Right lobe of liver (tissue), 6 donors: ENCODE results near the gene CUBN. TPM values are rescaled to one million over a fixed set of nuclear protein-coding genes. Genes with fewer than 3 reads are reported as not detected.

Experiments used
- ATAC-seq, 4 donors: fragments of 200-7000 bp; cut with Tn5 transposase; one replicate each; pipeline ENCODE4 v1.9.1; 2020; ENCODE audit warnings: mild to moderate bottlenecking in 4 of 4, moderate library complexity in 4 of 4
- DNase-seq, 3 donors: peaks; one replicate each; pipeline ENCODE4 v3.0.0-alpha.2; 2020
- H3K27ac ChIP-seq, 3 donors: fragments of 200-600 bp; one replicate each; pipeline ENCODE4 v1.8.0; 2022
- H3K27me3 ChIP-seq, 2 donors: fragments of 200-600 bp; one replicate each; pipeline ENCODE4 v1.8.0; 2022
- H3K36me3 ChIP-seq, 4 donors: fragments of 200-600 bp; sonication (generic) in 1 of 4; one replicate each; pipeline versions ENCODE4 v1.5.1 to v1.8.0; 2017 to 2022; ENCODE audit warnings: control low read depth in 1 of 4
- H3K4me1 ChIP-seq, 4 donors: fragments of 200-600 bp; sonication (generic) in 1 of 4; one replicate each; pipeline versions ENCODE4 v1.5.1 to v1.8.0; 2017 to 2022; ENCODE audit warnings: control low read depth in 1 of 4
- H3K4me3 ChIP-seq, 3 donors: fragments of 200-600 bp; one replicate each; pipeline ENCODE4 v1.8.0; 2022
- H3K9me3 ChIP-seq, 4 donors: fragments of 200-600 bp; sonication (generic) in 1 of 4; one replicate each; pipeline versions ENCODE4 v1.5.1 to v1.8.0; 2017 to 2022; ENCODE audit warnings: control low read depth in 1 of 4
- CTCF ChIP-seq, 4 donors: fragments of 200-600 bp in 3 of 4; fragments of 450-650 bp in 1 of 4; IDR thresholded peaks; one replicate each; pipeline versions ENCODE4 v1.5.1 to v1.8.0; 2016 to 2022; ENCODE audit warnings: antibody characterized with exemption in 4 of 4, mild to moderate bottlenecking in 2 of 4
- POLR2A ChIP-seq: fragments of 450-650 bp; IDR thresholded peaks from one replicate; pipeline ENCODE4 v1.6.1; 2017; ENCODE audit warnings: antibody characterized with exemption, mild to moderate bottlenecking
- WGBS: methylation state at CpG from one replicate; pipeline ENCODE4 v1.1.6; 2018; ENCODE audit warnings: low coverage, low lambda C conversion rate; ENCODE audit not compliant: insufficient coverage; ENCODE audit errors: missing lambda C conversion rate; 5-methylcytosine and 5-hydroxymethylcytosine counted together
- intact Hi-C, 2 donors: fragments of 100-400 bp; cut with DNase I; formaldehyde crosslinking; loops; one replicate each; pipeline versions ENCODE4 v1.11.2 to v1.14.1; 2022
- total RNA-seq, 6 experiments: library from RNA; depleted of rRNA in 2 of 6; stranded (reverse); fragments of >200 nt in 2 of 6; fragmentation: NEBNext Ultra II Directional in 3 of 6; extraction: Animal tissue kit (Norgen Biotek cat#: 25700) in 3 of 6; gene quantifications; one replicate each; pipeline versions ENCODE4 v1.1.0 to v1.2.4, GENCODE V29; 2016 to 2023
- donor health status: DM: no; HTN: yes; CAD: no.
- donor health status: DM: no; HTN: no; CAD: no.
- donor health status: DM: no; HTN: no; CAD: no.
- donor health status: DM: no; HTN: yes; CAD: no.
- donor health status: DM: no; HTN: yes; CAD: no.

The CUBN gene
- total RNA-seq, 6 experiments from 2014 or later = 0.07 to 0.74 (median 0.27) TPM

- H3K27ac ChIP-seq = no peak overlapping the region
- 56% methylated on average over 4 of the region's 4 CpGs for WGBS
- H3K9me3 ChIP-seq = no peaks in the 10 kb centered on the region
- DNase-seq (no peak), ATAC-seq (peak in 1 of 4 donors; percentile 39)
- H3K36me3 ChIP-seq = no peaks in the 10 kb centered on the region
- H3K27me3 ChIP-seq = no peaks in the 10 kb centered on the region
- intact Hi-C loops = no loop called here
- H3K4me3 ChIP-seq = no peak overlapping the region
- TF ChIP-seq CTCF (IDR thresholded peaks at IDR 0.05) (no peak), POLR2A (no peak)
- H3K4me1 ChIP-seq = no peaks in the 10 kb centered on the region
These were observed 218.8 kb downstream of the CUBN start for GRCh38 chr10:16910793-16911164.

- no peak for DNase-seq
- TF ChIP-seq POLR2A = no peak
- no peak for TF ChIP-seq CTCF (IDR thresholded peaks at IDR 0.05)
These were observed 219.4 kb downstream of the CUBN start for GRCh38 chr10:16909961-16910792.

GRCh38 chr10:16909271-16909767 lies 220.3 kb downstream of the CUBN start:
- no peak for DNase-seq
- 79% methylated on average over 1 of the region's 1 CpG for WGBS
- no peak for TF ChIP-seq CTCF (IDR thresholded peaks at IDR 0.05)
- no peak for TF ChIP-seq POLR2A
- Histone ChIP-seq H3K9me3 (no peaks in the 10 kb centered on the region), H3K27me3 (no peaks in the 10 kb centered on the region), H3K27ac (no peak overlapping the region), H3K36me3 (no peaks in the 10 kb centered on the region), H3K4me1 (no peaks in the 10 kb centered on the region), H3K4me3 (no peak overlapping the region)
- intact Hi-C loops = no loop called here
- no peak for ATAC-seq

More at GRCh38 chr10:16909961-16910792, 219.4 kb downstream of the CUBN start:
- H3K36me3 ChIP-seq = no peaks in the 10 kb centered on the region
- no peak for ATAC-seq
- H3K27ac ChIP-seq = no peak overlapping the region
- no peaks in the 10 kb centered on the region for H3K27me3 ChIP-seq
- H3K4me1 ChIP-seq = no peaks in the 10 kb centered on the region
- intact Hi-C loops = no loop called here
- 40% methylated on average over 4 of the region's 4 CpGs for WGBS
- no peak overlapping the region for H3K4me3 ChIP-seq
- no peaks in the 10 kb centered on the region for H3K9me3 ChIP-seq

GRCh38 chr10:16907687-16908086 lies 221.9 kb downstream of the CUBN start:
- Histone ChIP-seq H3K4me3 (no peak overlapping the region), H3K4me1 (no peaks in the 10 kb centered on the region), H3K27ac (no peak overlapping the region), H3K9me3 (no peaks in the 10 kb centered on the region), H3K27me3 (no peaks in the 10 kb centered on the region), H3K36me3 (no peaks in the 10 kb centered on the region)
- intact Hi-C loops = no loop called here
- TF ChIP-seq POLR2A (no peak), CTCF (IDR thresholded peaks at IDR 0.05) (no peak)
- DNase-seq (no peak), ATAC-seq (no peak)
- WGBS = 50% methylated on average over 2 of the region's 2 CpGs
